ENCODE data around the gene DDX56. TPM values are rescaled to one million over a fixed set of nuclear protein-coding genes. Genes with fewer than 3 reads are reported as not detected.

Gene DDX56
- total RNA-seq, 4 donors from 2014 or later: 33.3 to 59.9 (median 46.9) TPM

- no peak for TF ChIP-seq CTCF (IDR thresholded peaks at IDR 0.05; ENCODE audit: low read depth)
These were observed 56.5 kb downstream of the DDX56 start for GRCh38 chr7:44517175-44517574.

Other genes starting within 250 kb of the DDX56 start
- gene CAMK2B, start 248.3 kb downstream of the DDX56 start, total RNA-seq: 1 to 10 TPM in 2 of 4 donors, under 1 TPM in 2; 0.44 to 5.1 (median 0.81) TPM
- 10 to 100 TPM; 29.7 to 66.7 (median 40.0) TPM for gene NUDCD3, start 83.2 kb downstream of the DDX56 start, total RNA-seq
- gene NPC1L1, start 32.6 kb downstream of the DDX56 start, total RNA-seq: 1 to 10 TPM in 1 of 4 donors, under 1 TPM in 2, not detected in 1; 0.17 to 3.2 (median 0.22) TPM
- gene TMED4, start 8.3 kb upstream of the DDX56 start, total RNA-seq: 100 to 1,000 TPM in 3 of 4 donors, 10 to 100 TPM in 1; 61.8 to 160 (median 134) TPM
- 10 to 100 TPM; 62.3 to 93.6 (median 68.5) TPM for gene OGDH, start 32.7 kb upstream of the DDX56 start, total RNA-seq
- 10 to 100 TPM in 3 of 4 donors, 1 to 10 TPM in 1; 7.3 to 21.1 (median 12.2) TPM for gene ZMIZ2, start 174.9 kb upstream of the DDX56 start, total RNA-seq
- gene PPIA, start 222.8 kb upstream of the DDX56 start, total RNA-seq: 1,000 to 10,000 TPM in 3 of 4 donors, 100 to 1,000 TPM in 1; 921 to 1,568 (median 1,276) TPM

All from subcutaneous adipose tissue (tissue), 4 donors.